SJSA1 (cell line): ENCODE measurements around the gene BCL6. TPM values are rescaled to one million over a fixed set of nuclear protein-coding genes. Genes with fewer than 3 reads are reported as not detected.

Experiments
- DNase-seq, 2 experiments: peaks; one replicate each; pipeline ENCODE4 v3.0.0-alpha.2; 2015 to 2020; ENCODE audit warnings: low spot score in 2 of 2, low read depth in 1 of 2
- H3K27ac ChIP-seq: fragments of 250-450 bp; sonication (Bioruptor Pico); 2 replicates; pipeline ENCODE4 v1.5.1; 2020; ENCODE audit warnings: mild to moderate bottlenecking, moderate library complexity
- H3K27me3 ChIP-seq: fragments of 250-450 bp; sonication (Bioruptor Pico); replicated peaks from 2 replicates; pipeline ENCODE4 v1.5.1; 2020; ENCODE audit warnings: mild to moderate bottlenecking, moderate library complexity
- H3K36me3 ChIP-seq: fragments of 250-450 bp; sonication (Bioruptor Pico); 2 replicates; pipeline ENCODE4 v1.5.1; 2020; ENCODE audit warnings: mild to moderate bottlenecking
- H3K4me1 ChIP-seq: fragments of 250-450 bp; sonication (Bioruptor Pico); replicated peaks from 2 replicates; pipeline ENCODE4 v1.6.1; 2021; ENCODE audit warnings: mild to moderate bottlenecking
- H3K4me3 ChIP-seq: fragments of 250-450 bp; sonication (Bioruptor Pico); 2 replicates; pipeline ENCODE4 v1.5.1; 2020; ENCODE audit warnings: mild to moderate bottlenecking
- H3K9me3 ChIP-seq: fragments of 250-450 bp; sonication (Bioruptor Pico); replicated peaks from 2 replicates; pipeline ENCODE4 v1.5.1; 2020; ENCODE audit warnings: mild to moderate bottlenecking
- total RNA-seq: library from RNA; depleted of rRNA; stranded (reverse); fragments of >200 nt; shearing (Covaris generic); gene quantifications from 2 replicates; pipeline ENCODE4 v1.2.3, GENCODE V29; 2014

The BCL6 gene
- total RNA-seq, 1 experiment from 2014 or later: 2.8 TPM

DNA sequence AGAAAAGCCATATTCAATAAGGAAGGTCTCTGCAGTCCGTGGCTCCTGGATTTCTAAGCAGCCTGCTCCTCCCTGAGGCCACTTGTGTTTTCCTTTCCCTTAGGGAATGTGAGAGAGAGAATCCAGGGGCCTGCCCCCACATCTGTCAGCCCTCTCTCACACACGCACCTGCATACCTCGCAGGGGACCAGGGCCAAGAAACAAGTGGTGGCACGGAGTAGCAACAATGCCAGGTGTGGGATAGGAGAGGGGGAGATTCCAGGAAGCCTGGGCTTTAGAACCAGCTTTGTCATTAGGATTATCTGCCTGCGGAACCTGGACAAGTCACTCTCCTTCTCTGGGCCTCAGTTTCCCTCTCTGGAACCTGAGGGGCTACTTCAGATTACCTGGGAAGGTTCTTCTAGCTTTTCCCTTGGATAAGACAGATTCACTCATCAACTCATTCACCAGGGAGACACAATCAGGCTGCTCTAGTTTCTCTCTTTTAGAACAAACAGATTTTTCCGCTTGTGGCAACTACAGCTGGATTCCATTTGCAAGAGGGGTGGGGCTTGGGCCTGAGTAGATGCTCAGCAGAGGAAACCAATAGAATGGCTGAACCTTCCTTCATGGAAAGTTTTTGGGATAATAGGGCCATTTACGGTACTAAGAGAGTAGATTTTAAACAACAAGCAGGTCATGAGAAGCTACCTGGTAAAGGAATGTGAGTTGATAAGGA is 19.5 kb downstream of the BCL6 start:
- Histone ChIP-seq H3K9me3 (no peaks in the 10 kb centered on the region), H3K36me3 (peaks cover 39% of the 10 kb centered on the region), H3K27me3 (no peaks in the 10 kb centered on the region), H3K4me1 (no peaks in the 10 kb centered on the region), H3K27ac (no peak overlapping the region), H3K4me3 (no peak overlapping the region)
- no peak for DNase-seq

DNA sequence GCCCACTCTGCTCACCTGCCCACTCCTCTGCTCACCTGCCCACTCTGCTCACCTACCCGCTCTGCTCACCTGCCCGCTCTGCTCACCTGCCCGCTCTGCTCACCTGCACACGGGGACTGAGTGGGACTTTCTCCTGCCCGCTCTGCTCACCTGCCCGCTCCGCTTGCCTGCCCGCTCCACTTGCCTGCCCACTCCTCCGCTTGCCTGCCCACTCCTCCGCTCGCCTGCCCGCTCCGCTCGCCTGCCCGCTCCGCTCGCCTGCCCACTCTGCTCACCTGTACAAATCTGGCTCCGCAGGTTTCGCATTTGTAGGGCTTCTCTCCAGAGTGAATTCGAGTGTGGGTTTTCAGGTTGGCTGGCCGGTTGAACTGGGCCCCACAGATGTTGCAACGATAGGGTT is 20.0 kb downstream of the BCL6 start:
- DNase-seq: no peak
- Histone ChIP-seq H3K36me3 (peaks cover 33% of the 10 kb centered on the region), H3K4me3 (no peak overlapping the region), H3K4me1 (no peaks in the 10 kb centered on the region), H3K9me3 (no peaks in the 10 kb centered on the region), H3K27ac (no peak overlapping the region), H3K27me3 (no peaks in the 10 kb centered on the region)

DNA sequence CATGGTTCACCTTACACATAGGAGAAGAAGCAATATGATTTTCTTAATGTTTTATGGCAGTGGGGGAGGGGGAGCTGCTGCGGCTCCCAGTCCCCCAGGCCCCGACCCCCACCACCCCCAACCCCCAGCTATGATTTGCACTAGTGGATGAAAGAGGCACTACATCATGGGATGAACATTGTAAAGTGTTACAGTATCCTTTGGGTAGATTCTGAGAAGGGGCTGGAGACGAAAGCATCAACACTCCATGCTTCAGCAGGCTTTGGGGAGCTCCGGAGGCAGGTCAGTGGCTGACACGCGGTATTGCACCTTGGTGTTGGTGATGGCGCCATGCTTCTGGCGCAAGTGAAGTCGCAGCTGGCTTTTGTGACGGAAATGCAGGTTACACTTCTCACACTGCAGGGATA is 23.1 kb downstream of the BCL6 start:
- H3K36me3 ChIP-seq: peaks cover 15% of the 10 kb centered on the region
- no peaks in the 10 kb centered on the region for H3K27me3 ChIP-seq
- no peak overlapping the region for H3K27ac ChIP-seq
- no peak overlapping the region for H3K4me3 ChIP-seq
- no peak for DNase-seq
- no peaks in the 10 kb centered on the region for H3K9me3 ChIP-seq
- H3K4me1 ChIP-seq: no peaks in the 10 kb centered on the region

DNA sequence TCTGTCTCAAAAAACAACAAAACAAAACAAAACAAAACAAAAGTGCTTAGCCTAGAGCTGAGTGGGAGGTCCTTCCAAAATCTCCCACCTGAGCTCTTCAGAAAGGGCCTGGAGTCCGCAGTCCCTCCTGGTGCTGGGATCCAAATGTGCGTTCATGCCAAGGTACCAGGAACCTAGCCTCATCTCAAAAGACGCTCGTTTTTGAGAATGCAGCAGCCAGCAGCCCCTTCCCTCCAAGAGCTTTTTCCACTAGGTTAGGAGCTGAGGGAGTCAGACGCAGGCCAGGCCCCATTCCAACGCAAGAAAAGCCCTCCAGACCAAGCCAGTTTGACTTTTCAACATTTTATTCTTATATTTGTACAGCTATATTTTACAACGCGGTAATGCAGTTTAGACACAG is 24.2 kb downstream of the BCL6 start:
- no peak for DNase-seq
- H3K27me3 ChIP-seq: no peaks in the 10 kb centered on the region
- peaks cover 15% of the 10 kb centered on the region for H3K36me3 ChIP-seq
- H3K4me3 ChIP-seq: no peak overlapping the region
- H3K4me1 ChIP-seq: no peaks in the 10 kb centered on the region
- H3K27ac ChIP-seq: no peak overlapping the region
- H3K9me3 ChIP-seq: no peaks in the 10 kb centered on the region

DNA sequence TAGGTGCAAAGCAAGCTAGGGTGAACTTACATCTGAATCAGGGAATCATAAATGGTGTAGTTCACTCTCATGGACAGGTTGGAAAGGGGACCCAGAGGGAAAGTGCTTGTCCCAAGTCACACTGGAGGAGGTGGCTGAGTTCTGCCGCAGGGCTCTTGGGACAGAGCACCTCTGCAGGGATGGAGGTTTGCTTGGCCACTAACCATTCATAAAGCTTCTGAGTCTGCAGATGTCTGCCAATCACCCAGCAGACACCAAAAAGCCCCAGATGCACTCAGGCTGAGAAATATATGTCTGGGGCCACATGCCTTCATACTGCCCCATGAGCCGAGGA is 25.0 kb downstream of the BCL6 start:
- Histone ChIP-seq H3K27ac (no peak overlapping the region), H3K27me3 (no peaks in the 10 kb centered on the region), H3K36me3 (peaks cover 12% of the 10 kb centered on the region), H3K4me1 (no peaks in the 10 kb centered on the region), H3K9me3 (no peaks in the 10 kb centered on the region), H3K4me3 (no peak overlapping the region)
- no peak for DNase-seq

DNA sequence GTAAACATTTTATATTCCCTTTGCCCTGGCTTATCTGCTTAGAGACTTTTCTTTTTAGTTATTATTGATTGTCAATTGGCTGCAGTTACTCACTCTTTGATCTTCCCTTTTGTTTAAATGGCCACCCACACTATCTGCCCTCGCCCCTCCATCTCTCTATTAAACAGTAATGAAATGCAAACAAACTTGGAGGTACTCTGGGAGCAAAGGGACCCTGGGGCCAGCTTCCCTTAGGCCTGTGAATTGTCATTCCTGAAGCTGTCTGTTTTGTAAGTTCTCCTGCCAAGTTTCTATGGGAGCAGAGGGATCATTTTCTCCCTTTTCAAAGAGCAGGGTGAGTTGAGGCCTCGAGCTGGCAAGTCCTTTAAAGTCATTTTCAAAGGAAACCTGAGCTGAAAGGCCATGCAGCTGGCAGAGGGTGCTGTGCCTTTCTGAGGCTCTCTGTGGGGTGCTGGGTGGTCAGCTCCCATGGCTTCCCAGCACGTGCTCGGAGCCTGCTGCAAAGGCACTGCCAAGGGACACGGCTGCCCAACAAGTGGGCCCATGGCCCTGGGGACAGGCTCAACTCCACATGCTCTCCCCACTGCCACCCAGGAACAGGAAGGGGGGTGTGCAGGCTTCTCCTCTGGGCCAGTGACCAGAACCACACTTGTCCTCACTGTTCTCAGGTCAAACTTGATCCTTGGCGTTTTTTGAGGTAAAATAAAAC is 25.5 kb downstream of the BCL6 start:
- H3K4me1 ChIP-seq: no peaks in the 10 kb centered on the region
- no peaks in the 10 kb centered on the region for H3K27me3 ChIP-seq
- peaks cover 9% of the 10 kb centered on the region for H3K36me3 ChIP-seq
- H3K9me3 ChIP-seq: no peaks in the 10 kb centered on the region
- no peak overlapping the region for H3K27ac ChIP-seq
- H3K4me3 ChIP-seq: no peak overlapping the region
- DNase-seq: no peak

DNA sequence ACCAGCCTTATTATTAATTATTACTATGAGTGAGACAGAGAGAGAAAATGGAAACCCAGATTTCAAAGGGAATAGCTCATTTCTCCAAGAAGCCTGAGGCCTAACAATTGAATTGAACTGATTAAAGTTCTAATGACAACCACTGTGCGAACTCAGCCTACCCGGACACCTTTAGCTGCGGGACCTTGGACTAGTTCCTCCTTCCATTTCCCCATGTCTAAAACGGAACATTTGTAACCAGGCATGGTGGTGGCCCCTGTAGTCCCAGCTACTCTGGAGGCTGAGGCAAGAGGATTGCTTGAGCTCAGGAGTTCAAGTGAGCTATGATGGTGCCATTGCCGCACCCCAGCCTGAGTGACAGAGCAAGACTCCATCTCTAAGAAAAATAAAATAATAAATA is 26.5 kb downstream of the BCL6 start:
- H3K36me3 ChIP-seq: peaks cover 6% of the 10 kb centered on the region; the same call in 1 of the 2 replicates
- H3K4me3 ChIP-seq: no peak overlapping the region
- peaks cover 4% of the 10 kb centered on the region; the same call in 1 of the 2 replicates for H3K9me3 ChIP-seq

DNA sequence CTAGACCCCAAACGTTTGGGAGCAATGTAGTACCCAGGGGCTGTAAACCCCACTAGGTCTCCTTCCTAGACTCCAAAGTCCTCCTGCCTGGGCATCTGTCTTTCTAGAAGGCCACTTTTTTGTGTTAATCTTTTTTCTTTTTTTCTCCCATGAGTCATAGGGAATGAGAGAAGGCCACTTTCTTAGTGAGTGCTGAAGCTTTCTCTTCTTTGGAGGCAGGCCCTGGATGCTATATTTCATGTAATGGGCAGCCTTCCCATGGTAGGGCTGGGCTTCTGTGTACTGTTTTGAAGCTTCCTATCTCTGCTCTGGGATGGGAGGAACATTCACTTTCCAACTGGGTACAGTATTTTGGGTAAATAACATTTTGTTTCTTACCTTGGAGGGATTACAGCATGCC is 27.7 kb downstream of the BCL6 start:
- Histone ChIP-seq H3K27ac (no peak overlapping the region), H3K9me3 (peaks cover 4% of the 10 kb centered on the region; the same call in 1 of the 2 replicates), H3K36me3 (0 out of 2 replicates have a peak, but pooled peaks cover 3% of the 10 kb centered on the region), H3K27me3 (no peaks in the 10 kb centered on the region), H3K4me3 (no peak overlapping the region), H3K4me1 (no peaks in the 10 kb centered on the region; the same call in 1 of the 2 replicates)
- no peak for DNase-seq

More for the DNA sequence above, 26.5 kb downstream of the BCL6 start:
- Histone ChIP-seq H3K27ac (no peak overlapping the region), H3K4me1 (no peaks in the 10 kb centered on the region; the same call in 1 of the 2 replicates), H3K27me3 (no peaks in the 10 kb centered on the region)
- DNase-seq: no peak

DNA sequence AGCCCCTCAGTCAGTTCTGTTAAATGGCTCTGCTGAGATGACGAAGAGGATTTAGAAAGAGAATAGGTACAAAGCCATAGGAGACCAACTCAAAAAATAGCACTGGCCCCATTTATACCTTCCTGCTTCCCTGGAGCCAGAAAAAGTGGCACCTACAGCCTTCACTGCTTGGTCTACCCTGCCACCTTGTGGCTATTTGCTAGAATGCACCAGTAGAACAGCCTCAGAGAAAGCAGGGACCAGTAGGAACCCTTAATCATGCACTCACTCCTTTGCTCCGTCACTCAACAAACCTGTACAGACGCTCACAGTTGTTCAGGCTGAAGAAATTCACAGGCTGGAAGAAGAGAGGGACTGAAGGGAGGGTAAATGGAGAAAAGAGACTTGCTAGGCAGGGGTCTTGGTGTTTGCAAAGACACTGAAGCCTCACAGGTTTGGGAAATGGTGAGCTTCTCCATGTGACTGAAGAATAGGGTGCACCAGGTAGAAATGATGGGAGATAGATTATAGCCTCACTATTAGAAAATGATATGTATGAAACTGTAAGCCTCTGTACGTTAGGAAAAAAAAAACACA is 30.8 kb downstream of the BCL6 start:
- H3K4me1 ChIP-seq: no peaks in the 10 kb centered on the region; the same call in 1 of the 2 replicates
- peak; percentile 58 to 59 for DNase-seq
- H3K27ac ChIP-seq: no peak overlapping the region
- H3K4me3 ChIP-seq: no peak overlapping the region
- H3K36me3 ChIP-seq: no peaks in the 10 kb centered on the region
- no peaks in the 10 kb centered on the region for H3K27me3 ChIP-seq
- H3K9me3 ChIP-seq: peaks cover 4% of the 10 kb centered on the region; the same call in 1 of the 2 replicates

DNA sequence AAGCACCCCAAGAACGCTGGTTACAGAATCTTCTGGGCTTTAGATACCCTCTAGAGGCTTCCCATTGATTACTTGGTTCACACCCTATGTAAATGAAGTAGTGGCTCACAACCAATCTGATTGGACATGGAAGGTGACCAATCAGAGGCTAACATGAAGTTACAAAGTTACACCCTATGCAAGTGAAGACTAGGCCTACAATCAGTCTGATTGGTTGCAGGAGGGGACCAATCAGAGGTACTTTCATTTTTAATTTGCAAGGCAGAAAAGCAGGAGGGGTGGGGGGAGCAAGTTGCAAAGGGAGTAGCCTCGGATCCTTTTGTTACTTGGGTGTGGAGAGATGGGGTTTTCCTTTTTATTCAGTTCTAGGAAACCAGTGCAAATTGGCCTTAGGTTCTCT is 31.8 kb downstream of the BCL6 start:
- DNase-seq: peak in 1 of 2 experiments; percentile 10
- Histone ChIP-seq H3K4me1 (no peaks in the 10 kb centered on the region; the same call in 1 of the 2 replicates), H3K36me3 (no peaks in the 10 kb centered on the region), H3K4me3 (no peak overlapping the region), H3K27me3 (no peaks in the 10 kb centered on the region), H3K27ac (no peak overlapping the region), H3K9me3 (peaks cover 4% of the 10 kb centered on the region; the same call in 1 of the 2 replicates)

DNA sequence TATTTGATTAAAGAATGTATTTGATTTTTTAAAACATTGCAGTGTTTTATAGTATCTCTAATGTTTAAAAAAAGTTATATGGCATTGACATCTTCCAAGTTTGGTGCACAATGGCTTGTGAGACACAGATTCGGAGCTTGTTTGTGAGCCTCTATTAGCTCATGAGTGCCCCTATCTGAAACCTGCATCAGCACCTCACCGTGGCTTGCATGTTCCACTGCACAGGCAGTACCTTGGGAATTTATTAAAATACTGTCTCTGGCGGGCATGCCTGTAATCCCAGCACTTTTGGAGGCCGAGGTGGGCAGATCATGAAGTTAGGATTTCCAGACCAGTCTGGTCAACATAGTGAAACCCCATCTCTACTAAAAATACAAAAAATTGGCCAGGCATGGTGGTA is 36.1 kb downstream of the BCL6 start:
- Histone ChIP-seq H3K36me3 (no peaks in the 10 kb centered on the region), H3K9me3 (peaks cover 2% of the 10 kb centered on the region; the same call in 1 of the 2 replicates), H3K4me1 (no peaks in the 10 kb centered on the region; the same call in 1 of the 2 replicates), H3K27ac (no peak overlapping the region), H3K4me3 (no peak overlapping the region), H3K27me3 (no peaks in the 10 kb centered on the region)
- DNase-seq: no peak

DNA sequence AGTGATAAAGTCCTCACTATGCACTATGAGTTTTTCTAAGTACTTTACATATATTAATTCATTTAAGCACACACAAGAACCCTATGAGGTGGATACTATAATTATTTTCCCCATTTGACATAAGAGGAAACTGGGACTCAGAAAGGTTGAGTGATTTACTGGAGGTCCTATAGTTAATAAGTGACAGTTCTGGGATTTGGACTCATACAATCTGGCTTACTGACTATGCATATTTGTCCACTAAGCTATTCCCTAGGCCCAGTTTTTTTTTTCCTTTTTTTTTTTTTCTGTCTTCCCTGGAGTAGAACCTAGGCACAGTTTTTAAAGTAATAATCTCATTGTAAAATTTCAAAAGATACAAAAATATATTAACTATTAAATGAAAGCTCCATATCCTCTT is 36.6 kb downstream of the BCL6 start:
- no peaks in the 10 kb centered on the region for H3K9me3 ChIP-seq
- H3K36me3 ChIP-seq: no peaks in the 10 kb centered on the region
- H3K4me1 ChIP-seq: no peaks in the 10 kb centered on the region; the same call in 1 of the 2 replicates
- DNase-seq: no peak
- no peak overlapping the region for H3K27ac ChIP-seq
- H3K27me3 ChIP-seq: no peaks in the 10 kb centered on the region
- H3K4me3 ChIP-seq: no peak overlapping the region

DNA sequence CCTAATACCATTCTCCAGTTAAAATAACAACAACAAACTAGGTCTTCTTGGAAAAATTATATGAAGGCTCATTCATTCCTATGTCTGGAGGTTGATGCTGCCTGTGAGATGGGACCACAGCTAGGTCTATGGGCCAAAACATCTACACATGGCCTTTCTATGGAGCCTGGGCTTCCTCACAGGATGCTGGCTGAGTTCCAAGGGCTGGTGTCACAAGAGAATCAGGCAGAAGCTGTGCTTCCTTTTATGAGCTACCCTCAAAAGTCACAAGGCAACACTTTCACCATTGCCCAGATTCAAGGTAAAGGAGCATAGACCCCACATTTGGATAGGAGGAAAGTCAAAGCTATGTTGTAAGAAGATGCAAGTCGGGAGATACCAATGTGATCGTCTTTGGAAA is 38.3 kb downstream of the BCL6 start:
- Histone ChIP-seq H3K4me1 (peaks cover 6% of the 10 kb centered on the region), H3K36me3 (no peaks in the 10 kb centered on the region), H3K4me3 (no peak overlapping the region), H3K27ac (no peak overlapping the region), H3K9me3 (no peaks in the 10 kb centered on the region), H3K27me3 (no peaks in the 10 kb centered on the region)
- no peak for DNase-seq

DNA sequence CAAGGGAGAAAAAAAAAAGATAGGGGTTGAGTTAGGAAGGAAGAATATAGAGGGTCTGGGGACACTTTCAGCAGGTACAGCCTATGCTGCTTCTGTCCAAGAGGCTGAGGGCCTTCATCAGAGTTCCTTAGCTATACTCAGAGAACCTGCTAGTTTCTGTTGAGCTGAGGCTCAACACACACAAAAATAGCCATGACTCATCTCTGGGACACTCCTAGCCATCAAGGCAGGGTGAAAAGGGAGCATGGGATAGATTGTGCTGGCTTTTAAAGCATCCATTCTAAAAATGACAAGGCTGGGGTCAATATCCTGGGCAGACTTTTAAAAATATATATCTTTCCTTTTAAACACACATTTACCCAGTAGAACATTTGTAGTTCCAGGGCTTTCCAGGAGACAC is 40.1 kb downstream of the BCL6 start:
- no peak for DNase-seq
- H3K36me3 ChIP-seq: no peaks in the 10 kb centered on the region
- no peak overlapping the region for H3K4me3 ChIP-seq
- no peak overlapping the region for H3K27ac ChIP-seq
- no peaks in the 10 kb centered on the region for H3K9me3 ChIP-seq
- no peaks in the 10 kb centered on the region for H3K27me3 ChIP-seq
- peaks cover 6% of the 10 kb centered on the region for H3K4me1 ChIP-seq
